Lower leg skin (tissue), 4 donors: ENCODE results near the gene ZDHHC8. TPM values are rescaled to one million over a fixed set of nuclear protein-coding genes. Genes with fewer than 3 reads are reported as not detected.

ENCODE experiments used
- DNase-seq, 2 donors: peaks; one replicate each; pipeline ENCODE4 v3.0.0-alpha.2; 2019; ENCODE audit warnings: low spot score in 2 of 2
- H3K4me3 ChIP-seq: fragments of 200-600 bp; sonication (generic); 2 replicates; pipeline ENCODE4 v1.5.1; 2017; ENCODE audit warnings: mild to moderate bottlenecking, low read depth; ENCODE audit not compliant: poor library complexity, severe bottlenecking
- CTCF ChIP-seq, 3 donors: fragments of 450-650 bp; IDR thresholded peaks; one replicate each; pipeline ENCODE4 v1.5.1; 2016; ENCODE audit warnings: antibody characterized with exemption in 3 of 3, mild to moderate bottlenecking in 3 of 3, moderate library complexity in 2 of 3
- POLR2A ChIP-seq, 2 donors: fragments of 450-650 bp; IDR thresholded peaks; one replicate each; pipeline ENCODE4 v1.6.1; 2016 to 2017; ENCODE audit warnings: antibody characterized with exemption in 2 of 2, mild to moderate bottlenecking in 1 of 2, moderate library complexity in 1 of 2
- whole genome bisulfite sequencing, 2 donors: methylation state at CpG; one replicate each; pipeline ENCODE4 v1.1.5; 2018; 5-methylcytosine and 5-hydroxymethylcytosine counted together
- intact Hi-C: fragments of 100-400 bp; cut with DNase I; formaldehyde crosslinking; loops from one replicate; pipeline ENCODE4 v1.15.0; 2023; ENCODE audit warnings: low total_unique reads
- total RNA-seq, 4 donors: library from RNA; depleted of rRNA; stranded (reverse); fragments of >200 nt; gene quantifications; one replicate each; pipeline ENCODE4 v1.1.0, GENCODE V29; 2016

Gene ZDHHC8
- total RNA-seq, 4 donors from 2014 or later: 17.8 to 30.0 (median 26.1) TPM

GRCh38 chr22:20165421-20165820, 33.8 kb downstream of the ZDHHC8 start:
- DNase-seq: no peak
- H3K4me3 ChIP-seq: no peak overlapping the region
- intact Hi-C loops: no loop called here
- TF ChIP-seq POLR2A (IDR thresholded peaks at IDR 0.05) (no peak), CTCF (IDR thresholded peaks at IDR 0.05) (no peak)
- WGBS, 2 donors: 88 to 90% methylated on average over 12 of the region's 12 CpGs

GRCh38 chr22:20165913-20166312, 34.3 kb downstream of the ZDHHC8 start:
- intact Hi-C loops: no loop called here
- no peak overlapping the region for H3K4me3 ChIP-seq
- WGBS, 2 donors: 83 to 88% methylated on average over 6 to 7 of the region's 7 CpGs
- TF ChIP-seq CTCF (IDR thresholded peaks at IDR 0.05): no peak
- TF ChIP-seq POLR2A (IDR thresholded peaks at IDR 0.05): no peak
- DNase-seq: no peak

- intact Hi-C loops: no loop called here
- DNase-seq: no peak
- H3K4me3 ChIP-seq: no peak overlapping the region
- 89 to 90% methylated on average over 9 of the region's 9 CpGs for WGBS, 2 donors
- TF ChIP-seq POLR2A (IDR thresholded peaks at IDR 0.05) (no peak), CTCF (IDR thresholded peaks at IDR 0.05) (no peak)
These were observed 35.1 kb downstream of the ZDHHC8 start for GRCh38 chr22:20166703-20167102.

GRCh38 chr22:20167643-20168322, 36.2 kb downstream of the ZDHHC8 start:
- H3K4me3 ChIP-seq: no peak overlapping the region
- intact Hi-C loops: no loop called here
- WGBS, 2 donors: 83 to 86% methylated on average over 16 to 19 of the region's 19 CpGs
- no peak for DNase-seq
- no peak for TF ChIP-seq CTCF (IDR thresholded peaks at IDR 0.05)
- no peak for TF ChIP-seq POLR2A (IDR thresholded peaks at IDR 0.05)

GRCh38 chr22:20169253-20169822, 37.7 kb downstream of the ZDHHC8 start:
- no peak for DNase-seq
- WGBS, 2 donors: 76 to 79% methylated on average over 10 of the region's 10 CpGs
- H3K4me3 ChIP-seq: no peak overlapping the region
- intact Hi-C loops: no loop called here
- TF ChIP-seq CTCF (IDR thresholded peaks at IDR 0.05): no peak
- no peak for TF ChIP-seq POLR2A (IDR thresholded peaks at IDR 0.05)
